B cell (primary cell): ENCODE results near the gene PNCK. TPM values are rescaled to one million over a fixed set of nuclear protein-coding genes. Genes with fewer than 3 reads are reported as not detected.

Experiments
- ATAC-seq: fragments of 200-7000 bp; cut with Tn5 transposase; one replicate; pipeline ENCODE4 v1.10.0; 2021; ENCODE audit warnings: low read depth, mild to moderate bottlenecking, moderate number of reproducible peaks, moderate library complexity
- CTCF ChIA-PET: fragments of 350-600 bp; sonication (Branson Sonifier 250); formaldehyde crosslinking; loops from one replicate; lab custom pipeline; 2021; ENCODE audit warnings: antibody characterized with exemption, inconsistent platforms; lab: Charles Lee
- POLR2A ChIA-PET: fragments of 350-600 bp; sonication (Branson Sonifier 250); formaldehyde crosslinking; loops from one replicate; lab custom pipeline; 2021; ENCODE audit warnings: antibody characterized with exemption; lab: Charles Lee
- DNase-seq: peaks from one replicate; pipeline ENCODE4 v3.0.0; 2013
- H2AFZ ChIP-seq: 2 replicates; pipeline ENCODE4 v1.6.1; 2012; ENCODE audit warnings: mild to moderate bottlenecking, low read depth, low read length; ENCODE audit not compliant: insufficient read depth, poor library complexity, severe bottlenecking
- H3K27ac ChIP-seq, 2 donors: 1 replicate in 1 of 2; 2 replicates in 1 of 2; pipeline ENCODE4 v1.5.1; 2012 to 2013; ENCODE audit warnings: low read length in 2 of 2, mild to moderate bottlenecking in 2 of 2, moderate library complexity in 1 of 2
- H3K27me3 ChIP-seq, 4 experiments: fragments of 200-600 bp in 1 of 4; sonication (generic) in 1 of 4; replicated peaks in 1 of 4; 1 replicate in 2 of 4; 2 replicates in 2 of 4; pipeline versions ENCODE4 v1.6.1 to v1.7.0; 2013 to 2016; ENCODE audit warnings: low read length in 3 of 4, mild to moderate bottlenecking in 2 of 4, mixed read lengths in 1 of 4, moderate library complexity in 1 of 4; ENCODE audit not compliant: insufficient read depth in 4 of 4, control insufficient read depth in 3 of 4; ENCODE audit errors: control extremely low read depth in 1 of 4
- H3K36me3 ChIP-seq, 2 experiments: replicated peaks in 1 of 2; 1 replicate in 1 of 2; 2 replicates in 1 of 2; pipeline versions ENCODE4 v1.6.1 to v1.7.1; 2013; ENCODE audit warnings: low read length in 1 of 2; ENCODE audit not compliant: insufficient read depth in 2 of 2, control insufficient read depth in 1 of 2; ENCODE audit errors: control extremely low read depth in 1 of 2, extremely low read depth in 1 of 2
- H3K4me1 ChIP-seq, 2 donors: fragments of 200-600 bp in 1 of 2; sonication (generic) in 1 of 2; 1 replicate in 1 of 2; 2 replicates in 1 of 2; pipeline versions ENCODE4 v1.5.1 to v1.6.1; 2013 to 2017; ENCODE audit warnings: low read length in 2 of 2; ENCODE audit not compliant: control insufficient read depth in 2 of 2, insufficient read depth in 2 of 2
- H3K4me2 ChIP-seq: replicated peaks from 2 replicates; pipeline ENCODE3; 2012; ENCODE audit warnings: mild to moderate bottlenecking, low read depth, low read length; ENCODE audit not compliant: poor library complexity, severe bottlenecking
- H3K4me3 ChIP-seq, 5 experiments: fragments of 200-600 bp in 1 of 5; sonication (generic) in 1 of 5; 1 replicate in 3 of 5; 2 replicates in 2 of 5; pipeline versions ENCODE4 v1.5.1 to v1.7.0; 2011 to 2016; ENCODE audit warnings: low read length in 4 of 5, mild to moderate bottlenecking in 4 of 5, low read depth in 2 of 5, control low read depth in 1 of 5, moderate library complexity in 1 of 5; ENCODE audit not compliant: insufficient read depth in 1 of 5; ENCODE audit errors: control extremely low read depth in 1 of 5, extremely low read depth in 1 of 5
- H3K79me2 ChIP-seq: fragments of 200-600 bp; sonication (generic); one replicate; pipeline ENCODE4 v1.6.0; 2016; ENCODE audit warnings: low read length; ENCODE audit not compliant: control insufficient read depth, insufficient read depth
- H3K9ac ChIP-seq: fragments of 200-600 bp; sonication (generic); 2 replicates; pipeline ENCODE4 v1.6.1; 2017; ENCODE audit warnings: mild to moderate bottlenecking, low read length, moderate library complexity
- H3K9me3 ChIP-seq, 3 donors: one replicate each; pipeline versions ENCODE4 v1.6.1 to v1.7.1; 2013; ENCODE audit warnings: low read length in 2 of 3; ENCODE audit not compliant: control insufficient read depth in 2 of 3, insufficient read depth in 1 of 3; ENCODE audit errors: control extremely low read depth in 1 of 3
- H4K20me1 ChIP-seq: 2 replicates; pipeline ENCODE4 v1.6.0; 2012; ENCODE audit warnings: mild to moderate bottlenecking, low read length; ENCODE audit not compliant: insufficient read depth, control insufficient read depth, poor library complexity, severe bottlenecking
- H3K27ac Mint-ChIP-seq: one replicate; pipeline ENCODE4 v1.8.0; 2021; ENCODE audit warnings: mixed read lengths
- H3K27me3 Mint-ChIP-seq: one replicate; pipeline ENCODE4 v1.8.0; 2021; ENCODE audit warnings: mixed read lengths
- H3K4me1 Mint-ChIP-seq: one replicate; pipeline ENCODE4 v1.8.0; 2021; ENCODE audit warnings: mixed read lengths
- H3K4me3 Mint-ChIP-seq: one replicate; pipeline ENCODE4 v1.8.0; 2021; ENCODE audit warnings: mixed read lengths
- H3K9me3 Mint-ChIP-seq: one replicate; pipeline ENCODE4 v1.8.0; 2022; ENCODE audit warnings: mixed read lengths; ENCODE audit not compliant: insufficient read depth
- EZH2 ChIP-seq: IDR thresholded peaks from 2 replicates; pipeline ENCODE4 v1.6.1; 2012; ENCODE audit warnings: borderline replicate concordance, low read depth, mild to moderate bottlenecking, moderate library complexity, low read length; ENCODE audit not compliant: insufficient read depth, poor library complexity, severe bottlenecking
- WGBS: methylation state at CpG from one replicate; pipeline ENCODE4 v1.1.5; 2013; ENCODE audit warnings: missing lambda C conversion rate; ENCODE audit not compliant: insufficient coverage; 5-methylcytosine and 5-hydroxymethylcytosine counted together
- intact Hi-C: fragments of 100-400 bp; cut with micrococcal nuclease; formaldehyde crosslinking; loops from one replicate; pipeline ENCODE4 v1.10.0; 2022
- polyA plus RNA-seq: library from polyadenylated mRNA; depleted of rRNA; stranded (reverse); fragments of >200 nt; gene quantifications from 2 replicates; pipeline ENCODE4 v1.2.3, GENCODE V29; 2012
- total RNA-seq, 2 donors: library from RNA; stranded (reverse); fragments of 120-200 nt in 1 of 2; gene quantifications; 1 replicate in 1 of 2; 2 replicates in 1 of 2; pipeline versions ENCODE4 v1.2.3 to v1.2.4, GENCODE V29; 2013 to 2022
- TF ChIP-seq, protein P1 (sequence below): fragments of 200-600 bp; IDR thresholded peaks from one replicate; pipeline ENCODE4 v1.8.0; 2022; ENCODE audit warnings: antibody characterized with exemption, mild to moderate bottlenecking

Gene PNCK
- total and polyA plus RNA-seq, 2 donors (not counting 1 experiment from before 2014, with no cell fraction given), result 0.99 TPM; not detected in 1

- no peak overlapping the region for H3K27ac ChIP-seq
- no peaks in the 10 kb centered on the region for H3K36me3 ChIP-seq
- no peak overlapping the region for H3K9ac ChIP-seq
- Mint-ChIP-seq H3K4me3 (no peak overlapping the region), H3K9me3 (no peaks in the 10 kb centered on the region), H3K27ac (no peak overlapping the region), H3K27me3 (peaks cover 23% of the 10 kb centered on the region), H3K4me1 (peaks cover 9% of the 10 kb centered on the region)
- TF ChIP-seq, protein P1, sequence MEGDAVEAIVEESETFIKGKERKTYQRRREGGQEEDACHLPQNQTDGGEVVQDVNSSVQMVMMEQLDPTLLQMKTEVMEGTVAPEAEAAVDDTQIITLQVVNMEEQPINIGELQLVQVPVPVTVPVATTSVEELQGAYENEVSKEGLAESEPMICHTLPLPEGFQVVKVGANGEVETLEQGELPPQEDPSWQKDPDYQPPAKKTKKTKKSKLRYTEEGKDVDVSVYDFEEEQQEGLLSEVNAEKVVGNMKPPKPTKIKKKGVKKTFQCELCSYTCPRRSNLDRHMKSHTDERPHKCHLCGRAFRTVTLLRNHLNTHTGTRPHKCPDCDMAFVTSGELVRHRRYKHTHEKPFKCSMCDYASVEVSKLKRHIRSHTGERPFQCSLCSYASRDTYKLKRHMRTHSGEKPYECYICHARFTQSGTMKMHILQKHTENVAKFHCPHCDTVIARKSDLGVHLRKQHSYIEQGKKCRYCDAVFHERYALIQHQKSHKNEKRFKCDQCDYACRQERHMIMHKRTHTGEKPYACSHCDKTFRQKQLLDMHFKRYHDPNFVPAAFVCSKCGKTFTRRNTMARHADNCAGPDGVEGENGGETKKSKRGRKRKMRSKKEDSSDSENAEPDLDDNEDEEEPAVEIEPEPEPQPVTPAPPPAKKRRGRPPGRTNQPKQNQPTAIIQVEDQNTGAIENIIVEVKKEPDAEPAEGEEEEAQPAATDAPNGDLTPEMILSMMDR, result no peak
- TF ChIP-seq EZH2, result no peak
- peaks cover 0 to 20% (median 0%) of the 10 kb centered on the region in 4 experiments for H3K27me3 ChIP-seq
- WGBS, result 23% methylated on average over 12 of the region's 53 CpGs
- intact Hi-C loops, result no loop called here
- ChIA-PET CTCF (no interaction called here), POLR2A (no interaction called here)
- no peaks in the 10 kb centered on the region for H3K9me3 ChIP-seq
- peak overlapping the region; percentile 40 for H3K4me2 ChIP-seq
- H4K20me1 ChIP-seq, result no peaks in the 10 kb centered on the region
- H2AFZ ChIP-seq, result no peak overlapping the region
- H3K79me2 ChIP-seq, result no peaks in the 10 kb centered on the region
- no peak for ATAC-seq
- H3K4me3 ChIP-seq, result no peak overlapping the region
- H3K4me1 ChIP-seq, result peaks cover 0 to 6% of the 10 kb centered on the region in 2 donors
- DNase-seq, result no peak
Measured at GRCh38 chrX:153672531-153673427, 834 bp downstream of the PNCK start.
